ENCODE data around the gene CCR5AS.
A peak's percentile ranks its signal among the peaks of the same experiment; 100 is the strongest.

The CCR5AS gene

DNA sequence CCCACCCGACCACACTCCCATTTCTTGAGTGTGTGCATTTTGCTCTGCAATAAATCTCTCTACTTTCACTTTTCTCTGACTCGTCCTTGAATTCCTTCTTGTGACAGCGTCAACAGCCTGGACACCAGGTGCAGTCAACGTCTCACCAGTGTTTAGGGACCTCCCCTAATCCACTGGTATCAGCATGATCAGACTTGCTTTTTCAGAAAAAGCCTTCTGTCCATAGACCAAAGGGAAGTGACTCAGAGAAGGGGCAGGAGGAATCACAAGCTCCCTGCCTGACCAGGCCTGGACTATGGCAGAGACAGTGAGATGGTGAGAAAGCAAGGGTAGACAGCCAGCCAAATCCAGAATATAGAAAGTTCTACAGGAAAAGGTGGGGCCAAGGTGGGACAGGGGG is 20.7 kb downstream of the CCR5AS start:
- H3K27me3 ChIP-seq, result no peaks in the 10 kb centered on the region
- H3K4me3 ChIP-seq, result no peak overlapping the region
- no peak for DNase-seq
- peaks cover 10 to 35% of the 10 kb centered on the region in 2 donors for H3K4me1 ChIP-seq
- no peaks in the 10 kb centered on the region for H3K9me3 ChIP-seq
- H3K36me3 ChIP-seq, result no peaks in the 10 kb centered on the region
- peak; percentile 79 for ATAC-seq
- peak overlapping the region; percentile 51 to 54 for H3K27ac ChIP-seq
- TF ChIP-seq, protein P1, sequence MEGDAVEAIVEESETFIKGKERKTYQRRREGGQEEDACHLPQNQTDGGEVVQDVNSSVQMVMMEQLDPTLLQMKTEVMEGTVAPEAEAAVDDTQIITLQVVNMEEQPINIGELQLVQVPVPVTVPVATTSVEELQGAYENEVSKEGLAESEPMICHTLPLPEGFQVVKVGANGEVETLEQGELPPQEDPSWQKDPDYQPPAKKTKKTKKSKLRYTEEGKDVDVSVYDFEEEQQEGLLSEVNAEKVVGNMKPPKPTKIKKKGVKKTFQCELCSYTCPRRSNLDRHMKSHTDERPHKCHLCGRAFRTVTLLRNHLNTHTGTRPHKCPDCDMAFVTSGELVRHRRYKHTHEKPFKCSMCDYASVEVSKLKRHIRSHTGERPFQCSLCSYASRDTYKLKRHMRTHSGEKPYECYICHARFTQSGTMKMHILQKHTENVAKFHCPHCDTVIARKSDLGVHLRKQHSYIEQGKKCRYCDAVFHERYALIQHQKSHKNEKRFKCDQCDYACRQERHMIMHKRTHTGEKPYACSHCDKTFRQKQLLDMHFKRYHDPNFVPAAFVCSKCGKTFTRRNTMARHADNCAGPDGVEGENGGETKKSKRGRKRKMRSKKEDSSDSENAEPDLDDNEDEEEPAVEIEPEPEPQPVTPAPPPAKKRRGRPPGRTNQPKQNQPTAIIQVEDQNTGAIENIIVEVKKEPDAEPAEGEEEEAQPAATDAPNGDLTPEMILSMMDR (IDR thresholded peaks at IDR 0.05), result no peak
- intact Hi-C loops (cut with DNase I), result no loop called here

DNA sequence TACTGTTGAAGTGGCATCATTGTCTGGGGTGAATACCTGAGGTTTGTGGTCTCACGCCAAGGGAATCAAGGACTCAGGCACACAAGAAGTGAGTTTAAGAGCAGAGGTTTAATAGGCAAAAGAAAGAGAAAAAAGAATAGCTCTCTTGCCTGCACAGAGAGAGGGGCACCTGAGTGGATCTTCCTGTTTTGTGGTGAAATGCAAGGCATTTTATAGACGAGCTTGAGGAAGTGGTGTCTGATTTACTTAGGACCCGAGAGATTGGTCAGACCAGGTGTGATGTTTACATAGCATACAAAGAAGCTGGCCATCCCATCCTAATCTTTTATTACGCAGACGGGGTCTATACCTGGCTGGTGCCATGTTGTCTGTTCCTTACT is 22.9 kb downstream of the CCR5AS start:
- TF ChIP-seq, protein P1 (IDR thresholded peaks at IDR 0.05), result no peak
- DNase-seq, result no peak
- no peaks in the 10 kb centered on the region for H3K36me3 ChIP-seq
- intact Hi-C loops (cut with DNase I), result no loop called here
- H3K27ac ChIP-seq, result peak overlapping the region in 1 of 2 donors; percentile 42
- H3K4me1 ChIP-seq, result peaks cover 18 to 53% of the 10 kb centered on the region in 2 donors
- no peaks in the 10 kb centered on the region for H3K9me3 ChIP-seq
- no peak for ATAC-seq
- H3K27me3 ChIP-seq, result no peaks in the 10 kb centered on the region
- no peak overlapping the region for H3K4me3 ChIP-seq

DNA sequence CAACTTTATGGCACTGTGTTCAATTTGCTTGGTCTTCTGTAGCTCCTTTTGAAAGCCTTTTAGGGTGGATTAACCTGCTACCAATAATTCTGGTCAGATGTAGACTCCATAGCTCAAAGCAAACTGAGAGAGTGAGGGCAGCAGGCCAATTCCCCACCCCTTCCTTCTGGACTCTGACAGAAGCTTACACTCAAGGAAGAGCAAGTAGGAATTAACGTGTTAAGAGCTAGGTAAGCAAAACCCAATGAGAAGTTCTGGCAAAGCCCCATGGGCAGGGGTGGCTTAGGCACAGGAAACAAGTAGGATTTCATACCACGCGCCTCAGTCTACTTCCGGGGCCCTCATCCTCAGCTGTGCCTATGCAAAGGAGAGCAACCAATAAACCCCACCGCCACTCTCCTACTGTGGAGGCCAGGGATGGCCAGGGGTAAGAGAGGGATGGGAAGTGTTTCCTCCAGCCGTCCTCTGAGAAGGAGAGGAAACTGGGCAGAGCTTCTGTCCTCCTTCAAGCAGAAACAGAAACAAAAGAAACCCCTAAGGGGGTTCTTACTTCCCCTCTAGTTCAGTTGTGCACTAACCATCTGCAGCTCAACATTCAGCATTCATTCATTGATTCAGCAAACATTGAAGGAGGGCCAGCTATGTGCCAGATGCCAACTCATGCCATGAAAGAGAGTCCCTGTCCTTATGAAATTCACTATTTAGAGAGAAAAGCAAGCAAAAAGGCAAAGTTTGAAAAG is 23.5 kb downstream of the CCR5AS start:
- no peaks in the 10 kb centered on the region for H3K27me3 ChIP-seq
- peak; percentile 67 for ATAC-seq
- peak in 1 of 4 donors; percentile 71 for DNase-seq
- TF ChIP-seq, protein P1 (IDR thresholded peaks at IDR 0.05), result no peak
- intact Hi-C loops (cut with DNase I), result no loop called here
- H3K36me3 ChIP-seq, result no peaks in the 10 kb centered on the region
- peak overlapping the region in 1 of 2 donors; percentile 42 for H3K27ac ChIP-seq
- no peaks in the 10 kb centered on the region for H3K9me3 ChIP-seq
- H3K4me1 ChIP-seq, result peaks cover 18 to 57% of the 10 kb centered on the region in 2 donors
- H3K4me3 ChIP-seq, result no peak overlapping the region

DNA sequence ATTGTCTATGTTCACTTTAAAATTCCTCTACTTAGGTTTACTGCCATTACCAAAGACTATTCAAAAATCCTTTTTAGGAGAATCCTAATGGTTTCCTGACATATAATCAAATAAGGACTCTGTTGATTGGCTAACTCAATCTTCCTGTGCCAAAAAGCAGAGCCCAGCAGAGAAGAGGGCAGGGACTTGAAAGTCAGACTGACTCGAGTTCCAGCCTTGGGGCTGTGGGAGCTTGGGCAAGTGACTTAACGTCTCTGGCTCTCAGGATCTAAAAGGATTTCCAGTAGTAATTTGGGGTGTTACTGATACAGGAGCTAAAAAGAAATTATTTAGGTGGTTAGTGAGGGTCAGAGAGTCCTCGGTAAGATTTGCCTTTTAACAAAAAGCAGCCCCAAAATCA is 25.2 kb downstream of the CCR5AS start:
- H3K27ac ChIP-seq, result peak overlapping the region in 1 of 2 donors; percentile 75
- no peak for ATAC-seq
- H3K4me1 ChIP-seq, result peaks cover 18 to 57% of the 10 kb centered on the region in 2 donors

More for the DNA sequence above, 25.2 kb downstream of the CCR5AS start:
- Histone ChIP-seq H3K4me3 (no peak overlapping the region), H3K9me3 (no peaks in the 10 kb centered on the region), H3K36me3 (no peaks in the 10 kb centered on the region), H3K27me3 (no peaks in the 10 kb centered on the region)
- intact Hi-C loops (cut with DNase I), result no loop called here
- TF ChIP-seq, protein P1 (IDR thresholded peaks at IDR 0.05), result no peak
- no peak for DNase-seq

Measured in left lung (tissue), 4 donors.